ENCODE data around the gene DUT. TPM values are rescaled to one million over a fixed set of nuclear protein-coding genes. Genes with fewer than 3 reads are reported as not detected.

Gene DUT
- total RNA-seq, 1 experiment from 2014 or later: 130 TPM

GRCh38 chr15:48307586-48307985, 23.6 kb upstream of the DUT start:
- POLR2A ChIA-PET: no interaction called here
- BruUV-seq (replicated peaks): no TSS peak
- Histone ChIP-seq H3K9me2 (ENCODE audit: insufficient read depth) (no peaks in the 10 kb centered on the region), H3K79me2 (ENCODE audit: insufficient read depth, low read length) (no peaks in the 10 kb centered on the region), H3K9me3 (ENCODE audit: control insufficient read depth in 1 of 2, insufficient read depth in 1 of 2, low read depth in 1 of 2, low read length in 2 of 2) (no peaks in the 10 kb centered on the region), H4K20me1 (ENCODE audit: insufficient read depth) (no peaks in the 10 kb centered on the region), H3K4me3 (replicated peaks in 1 of 2; ENCODE audit: low read depth in 1 of 2, low read length in 2 of 2) (no peak overlapping the region), H3K4me2 (ENCODE audit: low read length) (no peak overlapping the region), H3K9ac (ENCODE audit: low read length) (no peak overlapping the region), H3K36me3 (ENCODE audit: control insufficient read depth in 1 of 2, insufficient read depth in 2 of 2, low read length in 2 of 2) (no peaks in the 10 kb centered on the region), H3K27ac (ENCODE audit: low read depth, low read length) (no peak overlapping the region), H3K27me3 (ENCODE audit: insufficient read depth, low read length) (no peaks in the 10 kb centered on the region), H2AFZ (ENCODE audit: low read depth, low read length, poor library complexity, severe bottlenecking) (no peak overlapping the region), H3K4me1 (ENCODE audit: control insufficient read depth in 1 of 2, insufficient read depth in 2 of 2, low read length in 2 of 2) (no peaks in the 10 kb centered on the region)
- no peak for TF ChIP-seq POLR2AphosphoS5 (IDR thresholded peaks at IDR 0.05; ENCODE audit: low read depth, low read length)
- no peak for TF ChIP-seq CTCF (IDR thresholded peaks at IDR 0.05 in 2 of 3, conservative IDR thresholded peaks at IDR 0.05 in 1 of 3; ENCODE audit: borderline replicate concordance in 1 of 3, insufficient read depth in 1 of 3, low read depth in 2 of 3, low read length in 2 of 3)
- DNase-seq (ENCODE audit: low read depth, low spot score) (no peak), ATAC-seq (no peak)
- CTCF ChIA-PET: no interaction called here
- intact Hi-C loops (cut with micrococcal nuclease): no loop called here
- RAD21 ChIA-PET (ENCODE audit: low non-redundant PET in 1 of 2, low total read pairs in 2 of 2, uncharacterized antibody in 2 of 2, unreplicated experiment in 2 of 2): no interaction called here

DNA sequence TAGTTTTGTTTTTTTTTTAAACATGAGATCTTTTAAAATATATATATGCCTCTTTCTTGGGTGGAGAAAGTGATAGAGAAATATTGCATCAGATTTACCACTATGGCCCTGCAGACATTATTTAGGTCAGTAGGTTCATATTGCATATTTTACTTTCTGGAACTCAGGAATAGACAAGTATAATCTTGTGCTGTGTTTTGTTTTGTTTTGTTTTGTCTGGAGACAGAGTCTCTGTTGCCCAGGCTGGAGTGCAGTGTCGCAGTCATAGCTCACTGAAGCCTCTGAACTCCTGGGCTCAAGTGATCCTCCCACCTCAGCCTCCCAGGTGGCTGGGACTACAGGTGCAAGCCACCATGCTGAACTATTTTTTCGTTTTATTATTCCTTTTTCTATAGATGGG, 21.5 kb upstream of the DUT start:
- H3K9me3 ChIP-seq (ENCODE audit: control insufficient read depth in 1 of 2, insufficient read depth in 1 of 2, low read depth in 1 of 2, low read length in 2 of 2): no peaks in the 10 kb centered on the region
- H4K20me1 ChIP-seq (ENCODE audit: insufficient read depth): no peaks in the 10 kb centered on the region
- H3K4me1 ChIP-seq (ENCODE audit: control insufficient read depth in 1 of 2, insufficient read depth in 2 of 2, low read length in 2 of 2): no peaks in the 10 kb centered on the region
- H2AFZ ChIP-seq (ENCODE audit: low read depth, low read length, poor library complexity, severe bottlenecking): no peak overlapping the region
- ChIA-PET POLR2A (no interaction called here), RAD21 (ENCODE audit: low non-redundant PET in 1 of 2, low total read pairs in 2 of 2, uncharacterized antibody in 2 of 2, unreplicated experiment in 2 of 2) (no interaction called here), CTCF (no interaction called here)
- H3K27me3 ChIP-seq (ENCODE audit: insufficient read depth, low read length): no peaks in the 10 kb centered on the region
- no peak overlapping the region for H3K4me2 ChIP-seq (ENCODE audit: low read length)
- no peak overlapping the region for H3K9ac ChIP-seq (ENCODE audit: low read length)
- DNase-seq (ENCODE audit: low read depth, low spot score) (no peak), ATAC-seq (no peak)
- no peak overlapping the region for H3K27ac ChIP-seq (ENCODE audit: low read depth, low read length)
- no peaks in the 10 kb centered on the region for H3K9me2 ChIP-seq (ENCODE audit: insufficient read depth)
- intact Hi-C loops (cut with micrococcal nuclease): no loop called here
- H3K4me3 ChIP-seq (replicated peaks in 1 of 2; ENCODE audit: low read depth in 1 of 2, low read length in 2 of 2): no peak overlapping the region
- no TSS peak for BruUV-seq (replicated peaks)
- H3K79me2 ChIP-seq (ENCODE audit: insufficient read depth, low read length): no peaks in the 10 kb centered on the region
- TF ChIP-seq POLR2AphosphoS5 (IDR thresholded peaks at IDR 0.05; ENCODE audit: low read depth, low read length): no peak
- TF ChIP-seq, protein P1, sequence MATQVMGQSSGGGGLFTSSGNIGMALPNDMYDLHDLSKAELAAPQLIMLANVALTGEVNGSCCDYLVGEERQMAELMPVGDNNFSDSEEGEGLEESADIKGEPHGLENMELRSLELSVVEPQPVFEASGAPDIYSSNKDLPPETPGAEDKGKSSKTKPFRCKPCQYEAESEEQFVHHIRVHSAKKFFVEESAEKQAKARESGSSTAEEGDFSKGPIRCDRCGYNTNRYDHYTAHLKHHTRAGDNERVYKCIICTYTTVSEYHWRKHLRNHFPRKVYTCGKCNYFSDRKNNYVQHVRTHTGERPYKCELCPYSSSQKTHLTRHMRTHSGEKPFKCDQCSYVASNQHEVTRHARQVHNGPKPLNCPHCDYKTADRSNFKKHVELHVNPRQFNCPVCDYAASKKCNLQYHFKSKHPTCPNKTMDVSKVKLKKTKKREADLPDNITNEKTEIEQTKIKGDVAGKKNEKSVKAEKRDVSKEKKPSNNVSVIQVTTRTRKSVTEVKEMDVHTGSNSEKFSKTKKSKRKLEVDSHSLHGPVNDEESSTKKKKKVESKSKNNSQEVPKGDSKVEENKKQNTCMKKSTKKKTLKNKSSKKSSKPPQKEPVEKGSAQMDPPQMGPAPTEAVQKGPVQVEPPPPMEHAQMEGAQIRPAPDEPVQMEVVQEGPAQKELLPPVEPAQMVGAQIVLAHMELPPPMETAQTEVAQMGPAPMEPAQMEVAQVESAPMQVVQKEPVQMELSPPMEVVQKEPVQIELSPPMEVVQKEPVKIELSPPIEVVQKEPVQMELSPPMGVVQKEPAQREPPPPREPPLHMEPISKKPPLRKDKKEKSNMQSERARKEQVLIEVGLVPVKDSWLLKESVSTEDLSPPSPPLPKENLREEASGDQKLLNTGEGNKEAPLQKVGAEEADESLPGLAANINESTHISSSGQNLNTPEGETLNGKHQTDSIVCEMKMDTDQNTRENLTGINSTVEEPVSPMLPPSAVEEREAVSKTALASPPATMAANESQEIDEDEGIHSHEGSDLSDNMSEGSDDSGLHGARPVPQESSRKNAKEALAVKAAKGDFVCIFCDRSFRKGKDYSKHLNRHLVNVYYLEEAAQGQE (IDR thresholded peaks at IDR 0.05; ENCODE audit: low read depth): no peak
- no peak for TF ChIP-seq CEBPB (IDR thresholded peaks at IDR 0.05; ENCODE audit: low read depth)
- no peak for TF ChIP-seq POLR2A (IDR thresholded peaks at IDR 0.05; ENCODE audit: borderline replicate concordance, extremely low read depth, insufficient read depth, insufficient read length)
- no peak for TF ChIP-seq TCF7L2 (IDR thresholded peaks at IDR 0.05; ENCODE audit: borderline replicate concordance, extremely low read depth, insufficient read depth, insufficient read length)
- no peak for TF ChIP-seq ZFX (IDR thresholded peaks at IDR 0.05)
- no peak for TF ChIP-seq JUND (IDR thresholded peaks at IDR 0.05)
- TF ChIP-seq SIN3A (IDR thresholded peaks at IDR 0.05; ENCODE audit: low read depth): no peak
- H3K36me3 ChIP-seq (ENCODE audit: control insufficient read depth in 1 of 2, insufficient read depth in 2 of 2, low read length in 2 of 2): no peaks in the 10 kb centered on the region
